Measurements from ENCODE around the gene MMP2.

DNA sequence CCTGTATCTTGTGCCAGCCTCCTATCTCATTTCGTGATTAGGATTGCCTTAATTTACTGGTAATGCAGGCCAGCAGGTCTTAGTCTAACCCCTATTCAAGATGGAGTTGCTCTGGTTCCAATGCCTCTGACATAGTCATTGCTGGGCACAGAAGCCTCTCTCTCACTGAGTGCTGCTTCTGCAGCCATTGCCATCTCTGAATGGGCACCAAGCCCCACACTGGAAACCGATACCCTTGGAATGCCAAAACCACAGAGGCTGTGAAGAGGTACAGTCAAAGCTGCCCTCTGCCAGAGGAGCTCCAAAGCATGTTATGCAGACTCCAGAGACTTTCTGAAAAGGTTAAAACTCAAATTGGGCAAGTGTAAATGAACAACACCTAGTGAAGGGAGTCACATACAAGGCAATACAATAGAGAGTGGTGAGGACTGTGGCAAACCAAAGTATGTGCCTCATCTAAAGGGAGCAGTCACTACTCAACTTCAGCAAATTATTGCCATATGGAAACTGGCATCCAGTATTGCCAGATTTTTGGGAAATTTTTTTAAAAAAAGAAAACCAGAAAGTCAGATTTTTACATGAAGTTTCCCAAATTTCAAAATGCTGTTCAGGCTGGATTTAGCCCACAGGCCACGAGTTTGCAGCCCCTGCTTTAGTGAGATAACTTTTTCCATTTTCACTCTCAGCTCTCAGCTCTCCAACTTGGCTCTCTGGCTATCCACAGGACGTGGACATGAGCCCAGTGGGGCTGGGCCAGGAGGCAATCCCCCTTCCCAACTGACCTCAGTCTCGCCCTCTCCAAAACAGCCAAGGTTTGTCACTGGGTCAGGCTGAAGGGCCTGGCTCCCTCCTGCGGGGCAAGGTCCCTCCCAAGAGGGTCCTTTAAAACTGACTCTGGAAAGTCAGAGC is 2.1 kb upstream of the MMP2 start:
- TF ChIP-seq, protein P1, sequence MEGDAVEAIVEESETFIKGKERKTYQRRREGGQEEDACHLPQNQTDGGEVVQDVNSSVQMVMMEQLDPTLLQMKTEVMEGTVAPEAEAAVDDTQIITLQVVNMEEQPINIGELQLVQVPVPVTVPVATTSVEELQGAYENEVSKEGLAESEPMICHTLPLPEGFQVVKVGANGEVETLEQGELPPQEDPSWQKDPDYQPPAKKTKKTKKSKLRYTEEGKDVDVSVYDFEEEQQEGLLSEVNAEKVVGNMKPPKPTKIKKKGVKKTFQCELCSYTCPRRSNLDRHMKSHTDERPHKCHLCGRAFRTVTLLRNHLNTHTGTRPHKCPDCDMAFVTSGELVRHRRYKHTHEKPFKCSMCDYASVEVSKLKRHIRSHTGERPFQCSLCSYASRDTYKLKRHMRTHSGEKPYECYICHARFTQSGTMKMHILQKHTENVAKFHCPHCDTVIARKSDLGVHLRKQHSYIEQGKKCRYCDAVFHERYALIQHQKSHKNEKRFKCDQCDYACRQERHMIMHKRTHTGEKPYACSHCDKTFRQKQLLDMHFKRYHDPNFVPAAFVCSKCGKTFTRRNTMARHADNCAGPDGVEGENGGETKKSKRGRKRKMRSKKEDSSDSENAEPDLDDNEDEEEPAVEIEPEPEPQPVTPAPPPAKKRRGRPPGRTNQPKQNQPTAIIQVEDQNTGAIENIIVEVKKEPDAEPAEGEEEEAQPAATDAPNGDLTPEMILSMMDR (IDR thresholded peaks at IDR 0.05; ENCODE audit: poor library complexity) = no peak
- TF ChIP-seq EZH2phosphoT487 (IDR thresholded peaks at IDR 0.05; ENCODE audit: low read depth, severe bottlenecking, unreplicated experiment) (no peak), EZH2 (IDR thresholded peaks at IDR 0.05; ENCODE audit: borderline replicate concordance) (no peak)
